Neutrophil (primary cell): ENCODE measurements around the gene RNASE1.

Experiments
- H3K27ac ChIP-seq: fragments of 200-600 bp; sonication (generic); 2 replicates; pipeline ENCODE4 v1.5.1; 2016; ENCODE audit warnings: mild to moderate bottlenecking, moderate library complexity
- H3K27me3 ChIP-seq: fragments of 200-600 bp; sonication (generic); 2 replicates; pipeline ENCODE4 v1.6.0; 2016; ENCODE audit warnings: mild to moderate bottlenecking
- H3K36me3 ChIP-seq: fragments of 200-600 bp; sonication (generic); 2 replicates; pipeline ENCODE4 v1.5.1; 2017
- H3K4me1 ChIP-seq, 2 experiments: fragments of 200-600 bp in 1 of 2; sonication (generic) in 1 of 2; 1 replicate in 1 of 2; 2 replicates in 1 of 2; pipeline versions ENCODE4 v1.5.1 to v1.6.1; 2013 to 2016; ENCODE audit warnings: low read depth in 1 of 2, low read length in 1 of 2, mild to moderate bottlenecking in 1 of 2, moderate library complexity in 1 of 2; ENCODE audit not compliant: control insufficient read depth in 1 of 2, insufficient read depth in 1 of 2
- H3K4me3 ChIP-seq, 2 experiments: fragments of 200-600 bp in 1 of 2; sonication (generic) in 1 of 2; 1 replicate in 1 of 2; 2 replicates in 1 of 2; pipeline ENCODE4 v1.5.1; 2013 to 2016; ENCODE audit warnings: low read depth in 1 of 2, low read length in 1 of 2, mild to moderate bottlenecking in 1 of 2, moderate library complexity in 1 of 2
- H3K9me3 ChIP-seq: fragments of 200-600 bp; sonication (generic); 2 replicates; pipeline ENCODE4 v1.5.1; 2016
- TF ChIP-seq, protein P1 (sequence below): fragments of 200-600 bp; sonication (generic); IDR thresholded peaks from 2 replicates; pipeline ENCODE4 v1.5.1; 2016; ENCODE audit warnings: antibody characterized with exemption

Gene RNASE1

GRCh38 chr14:20802341-20803084 is at the start of gene RNASE1:
RNASE1 (minus strand) TSS chr14:20802844; CDS start chr14:20802068, 776 bp downstream.
- Histone ChIP-seq H3K4me3 (no peak within 1 kb of the TSS), H3K27ac (no peak within 1 kb of the TSS), H3K27me3 (no peaks in the 10 kb centered on the region), H3K36me3 (no peaks in the 10 kb centered on the region), H3K4me1 (peaks cover 15 to 28% of the 10 kb centered on the region in 2 experiments), H3K9me3 (no peaks in the 10 kb centered on the region)
- TF ChIP-seq, protein P1, sequence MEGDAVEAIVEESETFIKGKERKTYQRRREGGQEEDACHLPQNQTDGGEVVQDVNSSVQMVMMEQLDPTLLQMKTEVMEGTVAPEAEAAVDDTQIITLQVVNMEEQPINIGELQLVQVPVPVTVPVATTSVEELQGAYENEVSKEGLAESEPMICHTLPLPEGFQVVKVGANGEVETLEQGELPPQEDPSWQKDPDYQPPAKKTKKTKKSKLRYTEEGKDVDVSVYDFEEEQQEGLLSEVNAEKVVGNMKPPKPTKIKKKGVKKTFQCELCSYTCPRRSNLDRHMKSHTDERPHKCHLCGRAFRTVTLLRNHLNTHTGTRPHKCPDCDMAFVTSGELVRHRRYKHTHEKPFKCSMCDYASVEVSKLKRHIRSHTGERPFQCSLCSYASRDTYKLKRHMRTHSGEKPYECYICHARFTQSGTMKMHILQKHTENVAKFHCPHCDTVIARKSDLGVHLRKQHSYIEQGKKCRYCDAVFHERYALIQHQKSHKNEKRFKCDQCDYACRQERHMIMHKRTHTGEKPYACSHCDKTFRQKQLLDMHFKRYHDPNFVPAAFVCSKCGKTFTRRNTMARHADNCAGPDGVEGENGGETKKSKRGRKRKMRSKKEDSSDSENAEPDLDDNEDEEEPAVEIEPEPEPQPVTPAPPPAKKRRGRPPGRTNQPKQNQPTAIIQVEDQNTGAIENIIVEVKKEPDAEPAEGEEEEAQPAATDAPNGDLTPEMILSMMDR: no peak

DNA sequence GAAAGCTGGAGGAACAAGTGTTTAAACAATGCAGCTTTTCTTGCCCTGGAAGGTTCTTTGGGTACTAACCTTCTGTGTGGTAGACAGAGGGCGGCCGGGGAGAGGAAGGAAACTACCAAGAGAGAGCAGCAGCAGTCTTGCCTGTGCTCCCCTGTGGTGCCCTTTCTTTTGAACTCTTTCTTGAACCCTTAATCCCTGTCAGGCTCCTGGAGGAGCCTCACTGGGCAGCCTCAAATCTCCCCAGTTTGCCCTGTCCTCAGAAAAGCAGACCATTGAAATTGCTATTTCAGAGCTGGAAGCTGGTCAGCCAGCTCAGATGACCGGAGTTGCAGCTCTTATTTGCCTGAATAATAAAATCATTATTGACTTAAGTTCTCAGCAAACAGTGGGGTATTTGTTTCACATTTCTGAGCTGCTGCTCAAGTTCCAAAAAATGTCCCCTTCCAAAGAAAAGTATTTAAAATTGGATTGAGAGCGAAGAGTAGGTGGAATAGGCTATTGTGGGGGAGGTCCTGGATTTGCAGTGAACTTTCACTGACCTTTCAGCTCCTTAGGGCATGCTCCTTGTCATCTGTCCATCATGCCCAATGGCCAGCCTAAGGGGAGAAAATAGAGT is 46.4 kb upstream of the RNASE1 start:
- no peak overlapping the region for H3K4me3 ChIP-seq
- peaks cover 0 to 7% of the 10 kb centered on the region in 2 experiments for H3K4me1 ChIP-seq
- no peaks in the 10 kb centered on the region for H3K9me3 ChIP-seq
- no peak overlapping the region for H3K27ac ChIP-seq
- TF ChIP-seq, protein P1: no peak
- no peaks in the 10 kb centered on the region for H3K36me3 ChIP-seq
- H3K27me3 ChIP-seq: no peaks in the 10 kb centered on the region

- TF ChIP-seq, protein P1: no peak
- H3K27ac ChIP-seq: no peak overlapping the region
- peaks cover 0 to 7% of the 10 kb centered on the region in 2 experiments for H3K4me1 ChIP-seq
- H3K9me3 ChIP-seq: no peaks in the 10 kb centered on the region
- no peaks in the 10 kb centered on the region for H3K36me3 ChIP-seq
- H3K4me3 ChIP-seq: no peak overlapping the region
- no peaks in the 10 kb centered on the region for H3K27me3 ChIP-seq
Measured at GRCh38 chr14:20848316-20848954, 45.8 kb upstream of the RNASE1 start.

DNA sequence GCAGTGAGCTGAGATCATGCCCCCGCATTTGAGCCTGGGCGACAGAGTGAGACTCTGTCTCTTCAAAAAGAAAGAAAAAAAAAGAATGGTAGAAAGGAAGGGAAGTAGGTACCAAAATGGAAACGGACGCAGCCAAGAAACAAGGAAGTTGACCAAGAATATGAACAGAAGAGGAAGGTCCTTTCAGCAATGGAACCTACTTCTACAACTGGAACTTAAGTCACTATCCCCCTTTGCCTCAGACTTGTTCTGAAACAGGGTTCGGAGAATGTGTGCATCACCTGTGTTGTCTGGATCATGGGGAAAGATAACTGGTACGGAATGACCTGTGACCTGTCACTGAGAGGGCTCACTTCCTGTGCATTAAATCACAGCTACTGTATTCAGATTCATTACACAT is 43.9 kb upstream of the RNASE1 start:
- Histone ChIP-seq H3K9me3 (no peaks in the 10 kb centered on the region), H3K36me3 (no peaks in the 10 kb centered on the region), H3K4me3 (no peak overlapping the region), H3K27ac (peak overlapping the region; percentile 21), H3K27me3 (no peaks in the 10 kb centered on the region), H3K4me1 (peaks cover 0 to 7% of the 10 kb centered on the region in 2 experiments)
- TF ChIP-seq, protein P1: no peak

GRCh38 chr14:20841096-20841495 is 38.5 kb upstream of the RNASE1 start:
- Histone ChIP-seq H3K4me1 (peaks cover 0 to under 1% of the 10 kb centered on the region in 2 experiments), H3K27ac (no peak overlapping the region), H3K9me3 (no peaks in the 10 kb centered on the region), H3K27me3 (no peaks in the 10 kb centered on the region), H3K4me3 (no peak overlapping the region), H3K36me3 (no peaks in the 10 kb centered on the region)
- TF ChIP-seq, protein P1: no peak
